HEK293T (cell line): ENCODE data around the gene MACROD2.

Source experiments
- BHLHE40 ChIP-seq: fragments of 450-650 bp; IDR thresholded peaks from 2 replicates; pipeline ENCODE4 v1.6.1; 2016; ENCODE audit warnings: mild to moderate bottlenecking, moderate library complexity, borderline replicate concordance
- FOXM1 ChIP-seq: fragments of 450-650 bp; IDR thresholded peaks from 2 replicates; pipeline ENCODE4 v1.6.1; 2017; ENCODE audit warnings: mild to moderate bottlenecking, borderline replicate concordance
- HDGF ChIP-seq: fragments of 450-650 bp; IDR thresholded peaks from 2 replicates; pipeline ENCODE4 v1.6.1; 2017; ENCODE audit warnings: antibody characterized with exemption, borderline replicate concordance
- LEF1 ChIP-seq: fragments of 450-650 bp; IDR thresholded peaks from 2 replicates; pipeline ENCODE4 v1.6.1; 2017; ENCODE audit warnings: mild to moderate bottlenecking, borderline replicate concordance
- NFRKB ChIP-seq: fragments of 450-650 bp; IDR thresholded peaks from 2 replicates; pipeline ENCODE4 v1.6.1; 2016; ENCODE audit warnings: mild to moderate bottlenecking, moderate library complexity
- SP1 ChIP-seq: fragments of 450-650 bp; IDR thresholded peaks from 2 replicates; pipeline ENCODE4 v1.6.1; 2017
- TARDBP ChIP-seq: fragments of 450-650 bp; IDR thresholded peaks from 2 replicates; pipeline ENCODE4 v1.6.1; 2016
- ZNF384 ChIP-seq: fragments of 450-650 bp; IDR thresholded peaks from 2 replicates; pipeline ENCODE4 v1.6.1; 2016

- no peak for TF ChIP-seq SP1
- no peak for TF ChIP-seq LEF1
- TF ChIP-seq NFRKB: no peak
- TF ChIP-seq BHLHE40: no peak
- no peak for TF ChIP-seq TARDBP
- TF ChIP-seq FOXM1: no peak
- TF ChIP-seq HDGF: no peak
- no peak for TF ChIP-seq ZNF384
These were observed 1201.4 kb downstream of the MACROD2 start for GRCh38 chr20:15196547-15197255.
